ENCODE results near the gene SMKR1.

- TF ChIP-seq CTCF (IDR thresholded peaks at IDR 0.05) (no peak), POLR2A (IDR thresholded peaks at IDR 0.05) (no peak)
These were observed 59.5 kb downstream of the SMKR1 start for GRCh38 chr7:129561677-129562359.

Data from adrenal gland (tissue), 5 donors.